Vagina (tissue), 2 donors: ENCODE data around the gene CHCT1.

Experiments
- POLR2A ChIP-seq, 2 donors: fragments of 450-650 bp; IDR thresholded peaks; one replicate each; pipeline ENCODE4 v1.6.1; 2017; ENCODE audit warnings: antibody characterized with exemption in 2 of 2, mild to moderate bottlenecking in 2 of 2, moderate library complexity in 2 of 2
- TF ChIP-seq, protein P1 (sequence below), 3 experiments: fragments of 450-650 bp in 2 of 3; fragments of 200-600 bp in 1 of 3; sonication (generic) in 1 of 3; IDR thresholded peaks; one replicate each; pipeline ENCODE4 v1.5.1; 2017 to 2019; ENCODE audit warnings: antibody characterized with exemption in 3 of 3, mild to moderate bottlenecking in 2 of 3, moderate library complexity in 2 of 3

DNA sequence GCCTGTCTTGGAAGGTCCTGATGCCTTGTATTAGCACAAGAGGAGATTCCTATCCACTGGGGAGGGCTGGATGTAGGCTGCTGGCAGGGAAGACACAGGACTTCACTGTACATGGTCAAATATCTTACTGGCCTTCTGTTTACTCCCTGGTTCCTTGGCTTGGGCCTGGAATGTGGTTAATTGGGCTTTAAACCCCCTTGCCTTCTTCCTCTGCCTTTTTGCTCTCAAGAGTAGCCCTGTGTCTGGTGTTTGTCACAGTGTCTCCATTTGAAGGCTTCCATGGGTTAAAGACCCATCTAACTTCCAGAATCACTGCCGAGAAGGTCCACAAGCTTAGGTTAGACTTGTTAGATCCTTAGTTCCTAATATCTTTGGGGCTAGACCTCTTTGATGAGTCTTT, 7.1 kb upstream of the CHCT1 start:
- TF ChIP-seq, protein P1, sequence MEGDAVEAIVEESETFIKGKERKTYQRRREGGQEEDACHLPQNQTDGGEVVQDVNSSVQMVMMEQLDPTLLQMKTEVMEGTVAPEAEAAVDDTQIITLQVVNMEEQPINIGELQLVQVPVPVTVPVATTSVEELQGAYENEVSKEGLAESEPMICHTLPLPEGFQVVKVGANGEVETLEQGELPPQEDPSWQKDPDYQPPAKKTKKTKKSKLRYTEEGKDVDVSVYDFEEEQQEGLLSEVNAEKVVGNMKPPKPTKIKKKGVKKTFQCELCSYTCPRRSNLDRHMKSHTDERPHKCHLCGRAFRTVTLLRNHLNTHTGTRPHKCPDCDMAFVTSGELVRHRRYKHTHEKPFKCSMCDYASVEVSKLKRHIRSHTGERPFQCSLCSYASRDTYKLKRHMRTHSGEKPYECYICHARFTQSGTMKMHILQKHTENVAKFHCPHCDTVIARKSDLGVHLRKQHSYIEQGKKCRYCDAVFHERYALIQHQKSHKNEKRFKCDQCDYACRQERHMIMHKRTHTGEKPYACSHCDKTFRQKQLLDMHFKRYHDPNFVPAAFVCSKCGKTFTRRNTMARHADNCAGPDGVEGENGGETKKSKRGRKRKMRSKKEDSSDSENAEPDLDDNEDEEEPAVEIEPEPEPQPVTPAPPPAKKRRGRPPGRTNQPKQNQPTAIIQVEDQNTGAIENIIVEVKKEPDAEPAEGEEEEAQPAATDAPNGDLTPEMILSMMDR (IDR thresholded peaks at IDR 0.05): no peak
- no peak for TF ChIP-seq POLR2A (IDR thresholded peaks at IDR 0.05)
